Endodermal cell (in vitro differentiated cells): ENCODE results near the gene MKX. TPM values are rescaled to one million over a fixed set of nuclear protein-coding genes. Genes with fewer than 3 reads are reported as not detected.

Experiments
- DNase-seq: peaks from one replicate; pipeline ENCODE4 v3.0.0-alpha.2; 2017
- H3K27ac ChIP-seq: 2 replicates; pipeline ENCODE4 v1.5.1; 2013; ENCODE audit warnings: mild to moderate bottlenecking, low read depth, low read length, moderate library complexity
- H3K27me3 ChIP-seq: 2 replicates; pipeline ENCODE4 v1.6.1; 2013; ENCODE audit warnings: mild to moderate bottlenecking, low read length, moderate library complexity; ENCODE audit not compliant: insufficient read depth, control insufficient read depth, poor library complexity, severe bottlenecking
- H3K36me3 ChIP-seq: 2 replicates; pipeline ENCODE4 v1.7.0; 2013; ENCODE audit warnings: mild to moderate bottlenecking, low read length, moderate library complexity; ENCODE audit not compliant: control insufficient read depth, insufficient read depth
- H3K4me1 ChIP-seq: one replicate; pipeline ENCODE4 v1.7.0; 2013; ENCODE audit warnings: low read length; ENCODE audit not compliant: control insufficient read depth, insufficient read depth
- H3K4me3 ChIP-seq: 2 replicates; pipeline ENCODE4 v1.5.1; 2013; ENCODE audit warnings: mild to moderate bottlenecking, low read length, moderate library complexity
- H3K9ac ChIP-seq: 2 replicates; pipeline ENCODE4 v1.6.1; 2013; ENCODE audit warnings: mild to moderate bottlenecking, low read length, moderate library complexity; ENCODE audit not compliant: poor library complexity, severe bottlenecking; ENCODE audit errors: extremely low read depth
- H3K9me3 ChIP-seq: 2 replicates; pipeline ENCODE4 v1.6.1; 2013; ENCODE audit warnings: mild to moderate bottlenecking, low read length, moderate library complexity; ENCODE audit not compliant: control insufficient read depth
- H3K27ac Mint-ChIP-seq: 2 replicates; pipeline ENCODE4 v1.8.0; 2020; ENCODE audit warnings: mixed read lengths
- H3K27me3 Mint-ChIP-seq: 2 replicates; pipeline ENCODE4 v1.8.0; 2021; ENCODE audit warnings: mild to moderate bottlenecking, mixed read lengths; ENCODE audit not compliant: insufficient read depth
- H3K36me3 Mint-ChIP-seq: 2 replicates; pipeline ENCODE4 v1.8.0; 2020; ENCODE audit warnings: low read depth, mixed read lengths
- H3K4me1 Mint-ChIP-seq: 2 replicates; pipeline ENCODE4 v1.8.0; 2020; ENCODE audit warnings: mixed read lengths
- H3K4me3 Mint-ChIP-seq: 2 replicates; pipeline ENCODE4 v1.8.0; 2020; ENCODE audit warnings: mild to moderate bottlenecking, moderate library complexity, mixed read lengths
- H3K9me3 Mint-ChIP-seq: 2 replicates; pipeline ENCODE4 v1.8.0; 2020; ENCODE audit warnings: mild to moderate bottlenecking, mixed read lengths
- WGBS, 2 experiments: methylation state at CpG; one replicate each; pipeline versions ENCODE4 v1.1.5 to v1.1.7; 2013; ENCODE audit warnings: missing lambda C conversion rate in 2 of 2, mixed read lengths in 1 of 2; ENCODE audit not compliant: insufficient coverage in 1 of 2, insufficient read length in 1 of 2; 5-methylcytosine and 5-hydroxymethylcytosine counted together
- total RNA-seq, 2 donors: library from RNA; stranded (reverse); fragmentation: NEBNext Ultra II Directional in 1 of 2; extraction: Animal tissue kit (Norgen Biotek cat#: 25700) in 1 of 2; gene quantifications; 2 replicates in 1 of 2; 3 replicates in 1 of 2; pipeline ENCODE4 v1.2.1, GENCODE V29; 2021
- TF ChIP-seq, protein P1 (sequence below): fragments of 200-600 bp; sonication (generic); conservative IDR thresholded peaks from 2 replicates; pipeline ENCODE4 v1.5.0; 2021; ENCODE audit warnings: antibody characterized with exemption, mild to moderate bottlenecking

Gene MKX
- total RNA-seq, 2 donors from 2014 or later = 0.29 to 0.55 TPM

DNA sequence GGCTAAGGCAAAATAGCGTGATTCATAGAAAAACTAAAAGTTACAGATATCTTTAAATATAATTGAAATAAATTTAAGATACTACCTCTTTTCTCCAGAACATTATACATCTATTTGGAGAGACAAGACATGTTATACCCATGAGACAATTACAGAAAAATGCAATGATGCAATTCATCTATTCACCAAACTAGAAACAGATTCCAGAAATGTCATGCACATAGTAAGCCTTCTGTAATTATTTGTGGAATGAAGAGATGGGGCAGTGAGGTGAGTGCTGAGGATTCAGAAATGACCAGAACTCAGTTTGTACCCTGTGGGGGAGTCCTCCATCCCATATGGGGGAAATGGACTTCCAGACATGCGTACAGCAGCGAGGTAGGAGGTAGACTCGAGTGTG lies 99.4 kb downstream of the MKX start:
- Mint-ChIP-seq H3K27ac (no peak overlapping the region), H3K36me3 (no peaks in the 10 kb centered on the region)

DNA sequence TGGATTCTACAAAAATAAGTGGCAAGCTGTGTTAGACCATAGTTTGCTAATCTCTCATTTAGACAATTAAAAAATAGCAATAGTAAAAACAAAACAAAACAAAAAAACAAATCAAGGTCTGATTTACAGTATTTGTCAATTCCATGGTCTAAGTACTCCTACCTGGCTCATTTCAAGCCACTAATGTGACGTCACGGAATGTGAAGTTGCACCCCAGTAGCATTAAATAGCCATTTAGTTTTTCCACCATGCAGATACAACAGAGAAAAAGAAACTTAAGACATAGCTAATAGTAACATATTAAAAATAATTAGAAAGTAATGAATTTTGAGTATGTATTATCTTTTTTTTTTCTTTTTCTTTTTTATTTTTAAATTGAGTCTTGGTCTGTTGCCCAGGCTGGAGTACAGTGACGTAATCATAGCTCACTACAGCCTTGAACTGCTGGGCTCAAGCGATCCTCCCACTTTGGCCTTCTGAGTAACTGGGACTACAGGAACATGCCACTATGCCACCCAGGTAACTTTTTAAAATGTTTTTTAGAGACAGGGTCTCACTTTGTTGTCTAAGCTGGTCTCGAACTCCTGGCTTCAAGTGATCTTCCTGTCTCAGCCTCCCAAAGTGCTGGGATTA lies 101.2 kb downstream of the MKX start:
- Histone ChIP-seq H3K9me3 (peaks cover 13% of the 10 kb centered on the region), H3K36me3 (no peaks in the 10 kb centered on the region), H3K9ac (no peak overlapping the region), H3K27ac (no peak overlapping the region), H3K4me1 (no peaks in the 10 kb centered on the region), H3K4me3 (no peak overlapping the region), H3K27me3 (no peaks in the 10 kb centered on the region)
- Mint-ChIP-seq H3K9me3 (peaks cover 6% of the 10 kb centered on the region), H3K27me3 (no peaks in the 10 kb centered on the region), H3K27ac (no peak overlapping the region), H3K4me3 (no peak overlapping the region), H3K36me3 (no peaks in the 10 kb centered on the region), H3K4me1 (no peaks in the 10 kb centered on the region)
- 88 to 94% methylated on average over 2 to 5 of the region's 5 CpGs for WGBS, 2 experiments
- TF ChIP-seq, protein P1, sequence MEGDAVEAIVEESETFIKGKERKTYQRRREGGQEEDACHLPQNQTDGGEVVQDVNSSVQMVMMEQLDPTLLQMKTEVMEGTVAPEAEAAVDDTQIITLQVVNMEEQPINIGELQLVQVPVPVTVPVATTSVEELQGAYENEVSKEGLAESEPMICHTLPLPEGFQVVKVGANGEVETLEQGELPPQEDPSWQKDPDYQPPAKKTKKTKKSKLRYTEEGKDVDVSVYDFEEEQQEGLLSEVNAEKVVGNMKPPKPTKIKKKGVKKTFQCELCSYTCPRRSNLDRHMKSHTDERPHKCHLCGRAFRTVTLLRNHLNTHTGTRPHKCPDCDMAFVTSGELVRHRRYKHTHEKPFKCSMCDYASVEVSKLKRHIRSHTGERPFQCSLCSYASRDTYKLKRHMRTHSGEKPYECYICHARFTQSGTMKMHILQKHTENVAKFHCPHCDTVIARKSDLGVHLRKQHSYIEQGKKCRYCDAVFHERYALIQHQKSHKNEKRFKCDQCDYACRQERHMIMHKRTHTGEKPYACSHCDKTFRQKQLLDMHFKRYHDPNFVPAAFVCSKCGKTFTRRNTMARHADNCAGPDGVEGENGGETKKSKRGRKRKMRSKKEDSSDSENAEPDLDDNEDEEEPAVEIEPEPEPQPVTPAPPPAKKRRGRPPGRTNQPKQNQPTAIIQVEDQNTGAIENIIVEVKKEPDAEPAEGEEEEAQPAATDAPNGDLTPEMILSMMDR = no peak
- no peak for DNase-seq

More for the DNA sequence above, 99.4 kb downstream of the MKX start:
- Histone ChIP-seq H3K9ac (no peak overlapping the region), H3K36me3 (no peaks in the 10 kb centered on the region), H3K4me3 (no peak overlapping the region), H3K9me3 (peaks cover 13% of the 10 kb centered on the region), H3K4me1 (no peaks in the 10 kb centered on the region), H3K27ac (no peak overlapping the region), H3K27me3 (no peaks in the 10 kb centered on the region)
- DNase-seq = no peak
- Mint-ChIP-seq H3K4me1 (no peaks in the 10 kb centered on the region), H3K4me3 (no peak overlapping the region), H3K9me3 (peaks cover 5% of the 10 kb centered on the region), H3K27me3 (no peaks in the 10 kb centered on the region)
- 92 to 93% methylated on average over 3 of the region's 4 CpGs for WGBS, 2 experiments
- TF ChIP-seq, protein P1 = no peak

DNA sequence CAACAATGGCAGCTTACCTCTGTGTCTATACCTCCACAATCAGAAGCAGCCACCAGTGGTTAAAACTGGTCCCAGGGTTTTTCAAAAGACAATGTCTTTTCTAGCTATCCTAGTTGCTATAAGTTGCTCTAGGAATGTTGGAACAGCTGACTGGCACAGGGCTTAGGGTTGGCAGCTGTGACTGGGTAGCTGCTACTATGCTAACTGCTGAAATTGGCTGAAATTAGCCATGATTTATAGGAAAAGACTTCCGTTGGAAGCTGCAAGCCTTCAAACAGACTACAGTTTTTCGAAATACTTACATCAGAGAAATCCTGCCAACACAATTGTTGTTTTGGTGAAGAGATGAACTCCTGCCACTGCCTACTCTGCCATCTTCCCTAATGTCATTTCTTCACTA lies 102.3 kb downstream of the MKX start:
- TF ChIP-seq, protein P1 = no peak
- Histone ChIP-seq H3K9me3 (peaks cover 13% of the 10 kb centered on the region), H3K4me1 (no peaks in the 10 kb centered on the region), H3K27ac (no peak overlapping the region), H3K36me3 (no peaks in the 10 kb centered on the region), H3K27me3 (no peaks in the 10 kb centered on the region), H3K4me3 (no peak overlapping the region), H3K9ac (no peak overlapping the region)
- Mint-ChIP-seq H3K27me3 (no peaks in the 10 kb centered on the region), H3K4me3 (no peak overlapping the region), H3K9me3 (peaks cover 6% of the 10 kb centered on the region), H3K27ac (no peak overlapping the region), H3K36me3 (no peaks in the 10 kb centered on the region), H3K4me1 (no peaks in the 10 kb centered on the region)
- WGBS, 2 experiments = 93 to 100% methylated on average over 1 to 2 of the region's 2 CpGs
- no peak for DNase-seq
